HEK293T (cell line): Measurements from ENCODE around the gene RASA1.

Source experiments
- FOXK2 ChIP-seq: fragments of 450-650 bp; IDR thresholded peaks from 2 replicates; pipeline ENCODE4 v1.6.1; 2016; ENCODE audit warnings: mild to moderate bottlenecking
- HDGF ChIP-seq: fragments of 450-650 bp; IDR thresholded peaks from 2 replicates; pipeline ENCODE4 v1.6.1; 2017; ENCODE audit warnings: antibody characterized with exemption, borderline replicate concordance

GRCh38 chr5:87268970-87269377 is 1.3 kb downstream of the RASA1 start:
- TF ChIP-seq FOXK2 = no peak
- TF ChIP-seq HDGF = no peak
